ENCODE data around the gene SCAF4.
"Not testable (repeated sequence)": the region's sequence is repeated elsewhere in the genome, so short reads cannot be mapped to it uniquely, and the experiment has no call there.

The SCAF4 gene

DNA sequence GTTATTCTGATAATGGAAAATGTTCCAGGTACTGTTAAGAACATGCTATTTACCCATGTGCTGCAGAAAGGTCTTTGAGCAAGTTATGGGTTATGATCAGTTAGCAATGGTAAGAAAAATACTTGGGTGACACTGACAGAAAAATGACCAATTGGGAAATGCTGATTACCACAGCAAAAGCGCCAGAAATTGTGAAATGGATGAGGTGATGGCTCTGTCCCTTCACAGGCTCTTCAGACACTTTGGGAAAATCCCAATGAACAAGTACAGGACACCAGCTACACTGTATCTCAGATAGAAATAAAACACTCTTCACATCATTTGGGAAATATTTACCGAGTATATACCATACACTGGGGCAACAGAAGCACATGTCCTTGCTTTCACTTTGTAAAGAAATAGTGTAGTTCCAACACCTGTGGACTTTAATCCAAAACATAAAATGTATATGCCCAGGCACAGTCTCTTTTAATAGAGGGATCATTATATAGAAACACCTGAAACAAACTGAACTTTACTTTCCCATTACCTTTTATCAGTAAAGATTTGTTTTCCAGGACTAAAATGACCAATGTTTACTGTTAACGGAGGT lies 58.5 kb downstream of the SCAF4 start:
- Histone ChIP-seq H3K27ac (ENCODE audit: low read depth, low read length) (no peak overlapping the region), H2AFZ (ENCODE audit: low read length, unreplicated experiment) (no peak overlapping the region), H3K4me3 (ENCODE audit: low read depth, low read length) (no peak overlapping the region), H3K27me3 (ENCODE audit: insufficient read depth, low read length) (no peaks in the 10 kb centered on the region), H3K4me1 (ENCODE audit: control insufficient read depth, insufficient read depth, low read length, unreplicated experiment) (peaks cover 10% of the 10 kb centered on the region), H3K79me2 (ENCODE audit: control insufficient read depth, insufficient read depth, low read length, unreplicated experiment) (no peaks in the 10 kb centered on the region), H3K36me3 (ENCODE audit: insufficient read depth, low read length) (peaks cover 13% of the 10 kb centered on the region)

DNA sequence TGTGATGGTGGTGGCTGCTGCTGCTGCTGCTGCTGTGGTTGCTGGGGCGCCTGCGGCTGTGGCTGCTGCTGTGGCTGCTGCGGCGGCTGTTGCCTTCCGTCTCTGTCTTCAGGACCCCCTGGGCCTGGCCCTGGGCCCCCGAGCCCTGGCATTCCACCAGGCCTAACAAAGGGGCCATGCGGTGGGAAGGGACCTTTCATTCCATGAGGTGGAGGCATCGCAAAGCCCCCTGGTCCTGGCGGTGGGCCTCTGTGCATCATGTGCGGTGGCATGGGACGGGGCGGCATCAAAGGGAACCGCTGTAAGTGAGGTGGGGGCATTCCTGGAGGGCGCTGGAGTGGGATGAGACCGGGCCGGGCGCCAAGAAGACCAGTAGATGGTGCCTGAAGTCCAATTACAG lies 60.0 kb downstream of the SCAF4 start:
- Histone ChIP-seq H2AFZ (ENCODE audit: low read length, unreplicated experiment) (no peak overlapping the region), H3K27ac (ENCODE audit: low read depth, low read length) (no peak overlapping the region), H3K36me3 (ENCODE audit: insufficient read depth, low read length) (peaks cover 27% of the 10 kb centered on the region), H3K27me3 (ENCODE audit: insufficient read depth, low read length) (no peaks in the 10 kb centered on the region), H3K4me1 (ENCODE audit: control insufficient read depth, insufficient read depth, low read length, unreplicated experiment) (peaks cover 20% of the 10 kb centered on the region), H3K79me2 (ENCODE audit: control insufficient read depth, insufficient read depth, low read length, unreplicated experiment) (no peaks in the 10 kb centered on the region), H3K4me3 (ENCODE audit: low read depth, low read length) (no peak overlapping the region)

DNA sequence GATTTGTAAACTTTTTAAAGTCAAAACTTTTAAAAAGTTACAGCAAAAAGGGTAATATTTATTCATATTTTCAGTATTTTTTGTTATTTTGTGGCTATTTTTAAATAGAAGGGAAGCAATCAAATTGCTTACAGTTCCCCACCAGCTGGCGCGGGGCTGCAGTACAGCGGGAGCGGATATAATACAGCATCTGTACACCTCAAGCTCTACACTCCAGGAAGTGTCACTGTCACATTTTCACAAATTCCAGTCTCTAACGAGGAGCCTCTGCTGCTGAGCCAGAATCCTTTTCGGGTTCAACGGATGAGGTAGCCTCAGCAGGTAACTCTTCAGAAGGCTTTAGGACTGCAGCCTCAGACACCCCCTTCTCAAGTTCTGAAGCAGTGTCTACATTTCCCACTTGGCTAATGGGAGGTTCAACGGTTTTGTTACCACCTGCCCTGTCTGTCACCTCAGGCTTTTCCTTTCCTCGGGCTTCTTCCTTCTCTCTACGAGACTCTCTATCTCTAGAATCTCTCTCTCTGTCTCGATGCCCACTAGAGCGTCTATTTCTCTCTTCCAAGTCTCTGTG lies 60.7 kb downstream of the SCAF4 start:
- H2AFZ ChIP-seq (ENCODE audit: low read length, unreplicated experiment) = no peak overlapping the region
- no peak overlapping the region for H3K27ac ChIP-seq (ENCODE audit: low read depth, low read length)
- H3K79me2 ChIP-seq (ENCODE audit: control insufficient read depth, insufficient read depth, low read length, unreplicated experiment) = peaks cover 7% of the 10 kb centered on the region
- H3K4me3 ChIP-seq (ENCODE audit: low read depth, low read length) = no peak overlapping the region
- H3K4me1 ChIP-seq (ENCODE audit: control insufficient read depth, insufficient read depth, low read length, unreplicated experiment) = peaks cover 27% of the 10 kb centered on the region
- H3K36me3 ChIP-seq (ENCODE audit: insufficient read depth, low read length) = peaks cover 34% of the 10 kb centered on the region
- H3K27me3 ChIP-seq (ENCODE audit: insufficient read depth, low read length) = no peaks in the 10 kb centered on the region

DNA sequence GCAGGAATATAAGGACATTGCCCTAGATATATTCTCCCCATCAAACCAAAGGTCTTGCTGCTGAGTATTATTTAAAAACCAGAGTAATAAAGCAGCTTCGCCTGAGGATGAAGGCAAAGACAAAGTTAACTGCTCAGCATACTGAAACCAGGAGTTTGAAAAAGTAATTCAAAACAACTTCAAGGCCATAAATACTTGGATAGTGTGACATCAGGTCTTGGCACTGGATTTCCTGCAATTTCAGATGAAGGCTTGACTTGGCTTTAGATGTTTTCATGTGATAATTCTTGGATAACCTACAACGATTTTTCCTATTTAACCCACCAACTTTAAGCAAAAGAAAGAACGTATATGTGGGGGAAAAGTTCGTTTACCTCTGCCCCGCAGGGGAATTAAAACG lies 61.8 kb downstream of the SCAF4 start:
- H3K27me3 ChIP-seq (ENCODE audit: insufficient read depth, low read length) = no peaks in the 10 kb centered on the region
- H3K79me2 ChIP-seq (ENCODE audit: control insufficient read depth, insufficient read depth, low read length, unreplicated experiment) = peaks cover 15% of the 10 kb centered on the region
- no peak overlapping the region for H2AFZ ChIP-seq (ENCODE audit: low read length, unreplicated experiment)
- peaks cover 36% of the 10 kb centered on the region for H3K4me1 ChIP-seq (ENCODE audit: control insufficient read depth, insufficient read depth, low read length, unreplicated experiment)
- H3K27ac ChIP-seq (ENCODE audit: low read depth, low read length) = no peak overlapping the region
- no peak overlapping the region for H3K4me3 ChIP-seq (ENCODE audit: low read depth, low read length)
- H3K36me3 ChIP-seq (ENCODE audit: insufficient read depth, low read length) = peaks cover 35% of the 10 kb centered on the region

DNA sequence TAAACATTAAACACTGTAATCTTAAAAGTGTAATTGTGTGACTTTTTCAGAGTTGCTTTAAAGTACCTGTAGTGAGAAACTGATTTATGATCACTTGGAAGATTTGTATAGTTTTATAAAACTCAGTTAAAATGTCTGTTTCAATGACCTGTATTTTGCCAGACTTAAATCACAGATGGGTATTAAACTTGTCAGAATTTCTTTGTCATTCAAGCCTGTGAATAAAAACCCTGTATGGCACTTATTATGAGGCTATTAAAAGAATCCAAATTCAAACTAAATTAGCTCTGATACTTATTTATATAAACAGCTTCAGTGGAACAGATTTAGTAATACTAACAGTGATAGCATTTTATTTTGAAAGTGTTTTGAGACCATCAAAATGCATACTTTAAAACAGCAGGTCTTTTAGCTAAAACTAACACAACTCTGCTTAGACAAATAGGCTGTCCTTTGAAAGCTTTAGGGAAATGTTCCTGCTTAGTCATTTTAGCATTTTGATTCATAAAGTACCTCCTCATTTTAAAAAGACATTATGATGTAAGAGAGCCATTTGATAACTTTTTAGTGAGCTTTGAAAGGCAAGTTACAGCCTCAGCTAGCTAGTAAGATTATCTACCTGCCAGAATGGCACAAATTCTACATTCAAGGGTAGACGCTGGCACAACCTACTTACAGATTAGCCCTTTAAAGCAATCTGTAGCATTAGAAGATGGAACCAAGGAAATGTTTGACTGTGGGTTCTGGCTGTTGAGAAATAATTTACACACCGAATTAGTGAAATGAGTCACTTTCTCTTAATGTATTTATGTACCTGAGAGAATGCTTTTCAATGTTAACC lies 63.0 kb downstream of the SCAF4 start:
- Histone ChIP-seq H3K27ac (ENCODE audit: low read depth, low read length) (peak overlapping the region; percentile 50), H3K79me2 (ENCODE audit: control insufficient read depth, insufficient read depth, low read length, unreplicated experiment) (peaks cover 20% of the 10 kb centered on the region), H3K36me3 (ENCODE audit: insufficient read depth, low read length) (peaks cover 40% of the 10 kb centered on the region), H2AFZ (ENCODE audit: low read length, unreplicated experiment) (no peak overlapping the region), H3K4me3 (ENCODE audit: low read depth, low read length) (no peak overlapping the region), H3K4me1 (ENCODE audit: control insufficient read depth, insufficient read depth, low read length, unreplicated experiment) (peaks cover 38% of the 10 kb centered on the region), H3K27me3 (ENCODE audit: insufficient read depth, low read length) (no peaks in the 10 kb centered on the region)

DNA sequence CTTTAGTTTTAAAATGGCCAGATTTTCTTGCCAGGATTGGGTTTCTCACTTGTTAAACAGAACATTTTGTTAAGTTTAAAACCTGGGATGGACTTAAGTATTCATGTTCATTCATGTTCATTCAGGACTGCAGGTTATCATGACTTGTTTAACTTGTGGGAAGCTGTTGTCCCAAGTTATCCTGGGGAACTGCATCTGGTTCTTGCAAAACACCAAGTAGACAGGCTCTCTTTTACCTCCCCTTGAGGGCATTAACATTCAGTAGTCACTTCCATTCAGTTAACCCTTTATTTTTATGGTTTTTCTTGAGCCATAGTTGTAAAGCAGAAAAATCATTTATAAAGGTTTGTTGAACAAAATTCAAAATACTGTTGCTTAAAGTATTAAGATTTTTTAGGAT lies 64.3 kb downstream of the SCAF4 start:
- H3K36me3 ChIP-seq (ENCODE audit: insufficient read depth, low read length) = peaks cover 45% of the 10 kb centered on the region
- peak overlapping the region; percentile 25; the same call in 1 of the 2 replicates for H3K4me3 ChIP-seq (ENCODE audit: low read depth, low read length)
- peak overlapping the region; percentile 50; the same call in 1 of the 2 replicates for H3K27ac ChIP-seq (ENCODE audit: low read depth, low read length)
- H3K79me2 ChIP-seq (ENCODE audit: control insufficient read depth, insufficient read depth, low read length, unreplicated experiment) = peaks cover 31% of the 10 kb centered on the region
- peaks cover 43% of the 10 kb centered on the region for H3K4me1 ChIP-seq (ENCODE audit: control insufficient read depth, insufficient read depth, low read length, unreplicated experiment)
- H2AFZ ChIP-seq (ENCODE audit: low read length, unreplicated experiment) = no peak overlapping the region
- H3K27me3 ChIP-seq (ENCODE audit: insufficient read depth, low read length) = no peaks in the 10 kb centered on the region

DNA sequence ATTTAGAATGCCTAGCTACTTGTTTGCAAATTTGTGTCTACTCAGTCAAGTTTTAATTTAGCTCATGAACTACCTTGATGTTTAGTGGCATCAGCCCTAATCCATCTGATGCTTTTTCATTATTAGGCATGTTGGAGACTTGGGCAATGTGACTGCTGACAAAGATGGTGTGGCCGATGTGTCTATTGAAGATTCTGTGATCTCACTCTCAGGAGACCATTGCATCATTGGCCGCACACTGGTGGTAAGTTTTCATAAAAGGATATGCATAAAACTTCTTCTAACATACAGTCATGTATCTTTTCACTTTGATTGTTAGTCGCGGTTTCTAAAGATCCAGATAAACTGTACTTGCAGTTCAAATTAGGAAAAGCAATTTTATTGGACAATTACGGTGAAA lies 64.8 kb downstream of the SCAF4 start:
- Histone ChIP-seq H3K27ac (ENCODE audit: low read depth, low read length) (peak overlapping the region; percentile 50; the same call in 1 of the 2 replicates), H3K4me1 (ENCODE audit: control insufficient read depth, insufficient read depth, low read length, unreplicated experiment) (peaks cover 47% of the 10 kb centered on the region), H3K79me2 (ENCODE audit: control insufficient read depth, insufficient read depth, low read length, unreplicated experiment) (peaks cover 36% of the 10 kb centered on the region), H3K27me3 (ENCODE audit: insufficient read depth, low read length) (no peaks in the 10 kb centered on the region), H3K36me3 (ENCODE audit: insufficient read depth, low read length) (peaks cover 47% of the 10 kb centered on the region), H3K4me3 (ENCODE audit: low read depth, low read length) (no peak overlapping the region), H2AFZ (ENCODE audit: low read length, unreplicated experiment) (no peak overlapping the region)

DNA sequence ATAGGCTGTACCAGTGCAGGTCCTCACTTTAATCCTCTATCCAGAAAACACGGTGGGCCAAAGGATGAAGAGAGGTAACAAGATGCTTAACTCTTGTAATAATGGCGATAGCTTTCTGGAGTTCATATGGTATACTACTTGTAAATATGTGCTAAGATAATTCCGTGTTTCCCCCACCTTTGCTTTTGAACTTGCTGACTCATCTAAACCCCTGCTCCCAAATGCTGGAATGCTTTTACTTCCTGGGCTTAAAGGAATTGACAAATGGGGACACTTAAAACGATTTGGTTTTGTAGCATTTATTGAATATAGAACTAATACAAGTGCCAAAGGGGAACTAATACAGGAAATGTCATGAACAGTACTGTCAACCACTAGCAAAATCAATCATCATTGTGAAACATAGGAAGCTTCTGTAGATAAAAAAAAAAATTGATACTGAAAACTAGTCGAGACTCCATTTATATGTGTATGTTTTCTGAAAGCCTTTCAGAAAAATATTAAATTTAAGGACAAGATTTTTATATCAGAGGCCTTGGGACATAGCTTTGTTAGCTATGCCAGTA lies 65.4 kb downstream of the SCAF4 start:
- Histone ChIP-seq H3K4me3 (ENCODE audit: low read depth, low read length) (no peak overlapping the region), H3K36me3 (ENCODE audit: insufficient read depth, low read length) (peaks cover 53% of the 10 kb centered on the region), H2AFZ (ENCODE audit: low read length, unreplicated experiment) (no peak overlapping the region), H3K27me3 (ENCODE audit: insufficient read depth, low read length) (no peaks in the 10 kb centered on the region), H3K27ac (ENCODE audit: low read depth, low read length) (peak overlapping the region; percentile 16; the same call in 1 of the 2 replicates), H3K4me1 (ENCODE audit: control insufficient read depth, insufficient read depth, low read length, unreplicated experiment) (peaks cover 53% of the 10 kb centered on the region), H3K79me2 (ENCODE audit: control insufficient read depth, insufficient read depth, low read length, unreplicated experiment) (peaks cover 42% of the 10 kb centered on the region)

DNA sequence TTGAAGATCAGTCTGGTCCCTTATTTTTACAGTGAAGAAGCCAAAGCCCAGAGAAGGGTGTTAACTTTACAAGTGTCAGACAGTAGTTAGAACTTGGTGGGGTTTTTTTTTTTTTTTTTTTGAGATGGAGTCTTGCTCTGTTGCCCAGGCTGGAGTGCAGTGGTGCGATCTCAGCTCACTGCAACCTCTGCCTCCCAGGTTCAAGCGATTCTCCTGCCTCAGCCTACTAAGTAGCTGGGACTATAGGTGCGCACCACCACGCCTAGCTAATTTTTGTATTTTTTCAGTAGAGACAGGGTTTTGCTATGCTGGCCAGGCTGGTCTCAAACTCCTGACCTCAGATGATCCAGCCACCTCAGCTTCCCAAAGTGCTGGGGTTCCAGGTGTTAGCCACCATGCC lies 66.0 kb downstream of the SCAF4 start:
- H3K27ac ChIP-seq (ENCODE audit: low read depth, low read length); H2AFZ ChIP-seq (ENCODE audit: low read length, unreplicated experiment); H3K27me3 ChIP-seq (ENCODE audit: insufficient read depth, low read length); H3K4me3 ChIP-seq (ENCODE audit: low read depth, low read length): not testable (repeated sequence)
- Histone ChIP-seq H3K36me3 (ENCODE audit: insufficient read depth, low read length) (peaks cover 53% of the 10 kb centered on the region), H3K4me1 (ENCODE audit: control insufficient read depth, insufficient read depth, low read length, unreplicated experiment) (peaks cover 59% of the 10 kb centered on the region), H3K79me2 (ENCODE audit: control insufficient read depth, insufficient read depth, low read length, unreplicated experiment) (peaks cover 49% of the 10 kb centered on the region)

DNA sequence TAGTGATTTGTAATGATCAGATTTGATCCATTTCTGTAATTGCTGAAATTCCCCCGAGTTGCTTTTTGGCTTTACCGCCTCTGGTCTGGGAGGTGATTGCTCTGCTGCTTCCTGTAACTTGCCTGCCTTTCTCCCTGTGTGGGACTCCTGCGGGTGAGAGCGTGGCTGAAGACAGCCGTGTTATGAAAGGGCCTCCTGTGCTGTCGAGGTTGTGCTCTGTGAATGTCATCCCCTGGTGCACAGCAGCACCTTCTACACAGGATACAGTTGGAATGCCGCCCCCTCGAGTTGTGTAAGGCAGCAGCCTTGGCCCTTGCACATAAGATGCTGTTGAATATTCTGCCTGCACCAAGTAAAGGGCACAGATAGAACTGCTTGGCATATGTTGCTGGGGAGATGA lies 66.5 kb downstream of the SCAF4 start:
- Histone ChIP-seq H3K27ac (ENCODE audit: low read depth, low read length) (no peak overlapping the region), H3K27me3 (ENCODE audit: insufficient read depth, low read length) (no peaks in the 10 kb centered on the region), H3K4me3 (ENCODE audit: low read depth, low read length) (no peak overlapping the region), H3K79me2 (ENCODE audit: control insufficient read depth, insufficient read depth, low read length, unreplicated experiment) (peaks cover 53% of the 10 kb centered on the region), H3K4me1 (ENCODE audit: control insufficient read depth, insufficient read depth, low read length, unreplicated experiment) (peaks cover 61% of the 10 kb centered on the region), H3K36me3 (ENCODE audit: insufficient read depth, low read length) (peaks cover 53% of the 10 kb centered on the region), H2AFZ (ENCODE audit: low read length, unreplicated experiment) (no peak overlapping the region)
